A673 (cell line): ENCODE data around the gene ABLIM3. TPM values are rescaled to one million over a fixed set of nuclear protein-coding genes. Genes with fewer than 3 reads are reported as not detected.
A peak's percentile ranks its signal among the peaks of the same experiment; 100 is the strongest.

Experiments used
- BruUV-seq: library from RNA; stranded (reverse); fragments of 400-500 nt; replicated peaks from 2 replicates; lab custom pipeline; 2021; lab: Mats Ljungman, UMichigan
- CTCF ChIA-PET: fragments of 300-600 bp; sonication (Branson Sonifier 250); formaldehyde crosslinking; loops from one replicate; lab custom pipeline; 2022; ENCODE audit warnings: antibody characterized with exemption; lab: Charles Lee
- POLR2A ChIA-PET: fragments of 300-600 bp; sonication (Branson Sonifier 250); formaldehyde crosslinking; loops from one replicate; lab custom pipeline; 2022; ENCODE audit warnings: antibody characterized with exemption; ENCODE audit not compliant: low non-redundant PET; lab: Charles Lee
- DNase-seq: peaks from one replicate; pipeline ENCODE4 v3.0.0-alpha.2; 2015; ENCODE audit warnings: low spot score
- H3K27ac ChIP-seq: fragments of 200-600 bp; sonication (generic); 2 replicates; pipeline ENCODE4 v1.5.1; 2016; ENCODE audit warnings: mixed run types, low read depth, mild to moderate bottlenecking, mixed read lengths, antibody characterized with exemption, low read length; ENCODE audit not compliant: poor library complexity, severe bottlenecking
- H3K27me3 ChIP-seq: fragments of 200-600 bp; sonication (generic); replicated peaks from 2 replicates; pipeline ENCODE4 v1.6.1; 2017; ENCODE audit warnings: mixed run types, low read depth, mild to moderate bottlenecking, mixed read lengths, antibody characterized with exemption, low read length; ENCODE audit not compliant: insufficient read depth, poor library complexity
- H3K36me3 ChIP-seq: fragments of 200-600 bp; sonication (generic); 2 replicates; pipeline ENCODE4 v1.6.1; 2016; ENCODE audit warnings: mixed run types, mild to moderate bottlenecking, mixed read lengths, antibody characterized with exemption, low read length; ENCODE audit not compliant: insufficient read depth, poor library complexity, severe bottlenecking
- H3K4me1 ChIP-seq: fragments of 200-600 bp; sonication (generic); 2 replicates; pipeline ENCODE4 v1.6.1; 2017; ENCODE audit warnings: mixed run types, mild to moderate bottlenecking, mixed read lengths, antibody characterized with exemption, low read length; ENCODE audit not compliant: insufficient read depth, poor library complexity, severe bottlenecking
- H3K4me3 ChIP-seq: fragments of 200-600 bp; sonication (generic); 2 replicates; pipeline ENCODE4 v1.5.1; 2016; ENCODE audit warnings: low read depth, mixed run types, mild to moderate bottlenecking, mixed read lengths, low read length; ENCODE audit not compliant: poor library complexity, severe bottlenecking
- H3K9me3 ChIP-seq: fragments of 200-600 bp; sonication (generic); 2 replicates; pipeline ENCODE4 v1.6.1; 2016; ENCODE audit warnings: mixed run types, low read depth, mild to moderate bottlenecking, mixed read lengths, antibody characterized with exemption, low read length; ENCODE audit not compliant: poor library complexity, severe bottlenecking
- EZH2 ChIP-seq: fragments of 200-600 bp; sonication (generic); IDR thresholded peaks from 2 replicates; pipeline ENCODE4 v1.6.1; 2017; ENCODE audit warnings: borderline replicate concordance, low read depth, mild to moderate bottlenecking, mixed read lengths, antibody characterized with exemption, low read length; ENCODE audit not compliant: poor library complexity, severe bottlenecking
- intact Hi-C: fragments of 100-400 bp; cut with micrococcal nuclease; formaldehyde crosslinking; loops from one replicate; pipeline ENCODE4 v1.10.0; 2022; ENCODE audit not compliant: unreplicated experiment
- total RNA-seq: library from RNA; stranded (reverse); gene quantifications from 2 replicates; pipeline ENCODE4 v1.2.3, GENCODE V29; 2021
- TF ChIP-seq, protein P1 (sequence below): fragments of 300-800, 200-600 bp; sonication (generic); conservative IDR thresholded peaks from 2 replicates; pipeline ENCODE4 v1.5.1; 2017; ENCODE audit warnings: low read depth, mild to moderate bottlenecking, antibody characterized with exemption, low read length, moderate library complexity, mixed read lengths

Gene ABLIM3
- total RNA-seq, 1 experiment from 2014 or later: not detected

DNA sequence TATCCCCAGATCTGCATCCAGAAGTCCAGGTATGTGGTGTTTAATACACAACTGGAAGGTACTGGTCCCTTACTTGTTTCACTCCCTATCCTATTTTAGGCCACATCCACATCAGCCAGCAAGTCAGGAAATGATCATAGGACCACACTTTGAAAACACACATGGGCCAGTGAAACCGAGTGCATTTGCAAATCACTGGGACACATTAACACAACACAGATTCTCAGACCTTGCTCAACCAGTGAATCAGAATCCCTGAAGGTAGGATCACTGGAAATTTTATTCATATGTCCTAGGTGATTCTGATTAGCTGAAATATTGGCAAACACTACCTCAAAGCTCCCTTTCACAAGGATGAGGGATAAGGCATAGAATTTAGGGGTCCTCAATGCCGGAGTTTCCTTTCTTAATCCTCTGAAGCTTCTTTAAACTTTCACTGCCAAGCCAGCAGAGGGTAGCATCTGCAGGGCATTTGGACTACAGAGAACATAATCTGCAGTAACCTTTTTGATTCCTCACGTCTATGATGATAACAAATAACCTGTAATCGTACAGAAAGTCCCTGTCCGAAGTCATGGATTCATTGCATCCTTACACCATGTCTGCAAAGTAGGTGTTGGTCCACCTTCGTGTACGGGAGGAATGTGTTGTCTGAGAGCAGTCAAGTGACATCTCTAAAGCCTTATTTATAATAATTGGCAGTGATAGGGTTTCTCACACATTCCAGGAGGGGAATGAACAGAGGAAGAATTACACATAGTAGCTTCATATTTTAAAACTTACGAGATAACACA, 11.0 kb upstream of the ABLIM3 start:
- H3K36me3 ChIP-seq: no peaks in the 10 kb centered on the region
- H3K4me3 ChIP-seq: no peak overlapping the region
- H3K9me3 ChIP-seq: no peaks in the 10 kb centered on the region
- POLR2A ChIA-PET: interaction anchor here (0.6 kb wide), 1 partner anchor 176 kb away, joined by 3 read pairs; no protein-coding TSS in a partner anchor
- H3K27ac ChIP-seq: no peak overlapping the region
- no peak for DNase-seq
- H3K4me1 ChIP-seq: no peaks in the 10 kb centered on the region
- BruUV-seq: no TSS peak
- TF ChIP-seq, protein P1, sequence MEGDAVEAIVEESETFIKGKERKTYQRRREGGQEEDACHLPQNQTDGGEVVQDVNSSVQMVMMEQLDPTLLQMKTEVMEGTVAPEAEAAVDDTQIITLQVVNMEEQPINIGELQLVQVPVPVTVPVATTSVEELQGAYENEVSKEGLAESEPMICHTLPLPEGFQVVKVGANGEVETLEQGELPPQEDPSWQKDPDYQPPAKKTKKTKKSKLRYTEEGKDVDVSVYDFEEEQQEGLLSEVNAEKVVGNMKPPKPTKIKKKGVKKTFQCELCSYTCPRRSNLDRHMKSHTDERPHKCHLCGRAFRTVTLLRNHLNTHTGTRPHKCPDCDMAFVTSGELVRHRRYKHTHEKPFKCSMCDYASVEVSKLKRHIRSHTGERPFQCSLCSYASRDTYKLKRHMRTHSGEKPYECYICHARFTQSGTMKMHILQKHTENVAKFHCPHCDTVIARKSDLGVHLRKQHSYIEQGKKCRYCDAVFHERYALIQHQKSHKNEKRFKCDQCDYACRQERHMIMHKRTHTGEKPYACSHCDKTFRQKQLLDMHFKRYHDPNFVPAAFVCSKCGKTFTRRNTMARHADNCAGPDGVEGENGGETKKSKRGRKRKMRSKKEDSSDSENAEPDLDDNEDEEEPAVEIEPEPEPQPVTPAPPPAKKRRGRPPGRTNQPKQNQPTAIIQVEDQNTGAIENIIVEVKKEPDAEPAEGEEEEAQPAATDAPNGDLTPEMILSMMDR: peak; percentile 24
- no peak for TF ChIP-seq EZH2
- intact Hi-C loops: no loop called here
- H3K27me3 ChIP-seq: peaks cover 48% of the 10 kb centered on the region
- CTCF ChIA-PET: interaction anchor here (0.6 kb wide), 1 partner anchor 12 kb away, joined by 3 read pairs; no protein-coding TSS in a partner anchor

DNA sequence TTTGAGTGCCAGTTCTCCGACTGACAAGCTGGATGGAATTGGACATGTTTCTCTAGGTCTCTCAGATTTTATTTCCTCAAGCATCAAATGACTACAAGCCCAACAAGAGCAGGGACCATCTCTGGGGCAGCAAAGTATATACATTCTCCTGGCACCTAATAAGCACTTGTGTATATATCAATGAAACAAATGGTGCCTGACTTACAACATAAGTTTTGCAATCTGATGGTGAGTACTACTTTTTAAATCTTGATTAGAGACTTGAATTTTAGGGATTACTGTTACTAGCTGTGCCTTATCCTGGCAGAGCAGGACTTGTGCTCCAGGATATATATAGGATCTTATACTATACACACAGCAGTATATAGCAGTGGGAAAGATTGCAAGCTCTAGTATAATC, 8.8 kb upstream of the ABLIM3 start:
- POLR2A ChIA-PET: interaction anchor here (0.6 kb wide), 1 partner anchor 155 kb away, joined by 3 read pairs; no protein-coding TSS in a partner anchor
- no peak overlapping the region for H3K4me3 ChIP-seq
- H3K9me3 ChIP-seq: no peaks in the 10 kb centered on the region
- no peak for TF ChIP-seq EZH2
- TF ChIP-seq, protein P1: no peak
- no peak overlapping the region for H3K27ac ChIP-seq
- no TSS peak for BruUV-seq
- intact Hi-C loops: no loop called here
- H3K36me3 ChIP-seq: no peaks in the 10 kb centered on the region
- DNase-seq: no peak
- CTCF ChIA-PET: no interaction called here
- H3K4me1 ChIP-seq: no peaks in the 10 kb centered on the region
- peaks cover 47% of the 10 kb centered on the region for H3K27me3 ChIP-seq

DNA sequence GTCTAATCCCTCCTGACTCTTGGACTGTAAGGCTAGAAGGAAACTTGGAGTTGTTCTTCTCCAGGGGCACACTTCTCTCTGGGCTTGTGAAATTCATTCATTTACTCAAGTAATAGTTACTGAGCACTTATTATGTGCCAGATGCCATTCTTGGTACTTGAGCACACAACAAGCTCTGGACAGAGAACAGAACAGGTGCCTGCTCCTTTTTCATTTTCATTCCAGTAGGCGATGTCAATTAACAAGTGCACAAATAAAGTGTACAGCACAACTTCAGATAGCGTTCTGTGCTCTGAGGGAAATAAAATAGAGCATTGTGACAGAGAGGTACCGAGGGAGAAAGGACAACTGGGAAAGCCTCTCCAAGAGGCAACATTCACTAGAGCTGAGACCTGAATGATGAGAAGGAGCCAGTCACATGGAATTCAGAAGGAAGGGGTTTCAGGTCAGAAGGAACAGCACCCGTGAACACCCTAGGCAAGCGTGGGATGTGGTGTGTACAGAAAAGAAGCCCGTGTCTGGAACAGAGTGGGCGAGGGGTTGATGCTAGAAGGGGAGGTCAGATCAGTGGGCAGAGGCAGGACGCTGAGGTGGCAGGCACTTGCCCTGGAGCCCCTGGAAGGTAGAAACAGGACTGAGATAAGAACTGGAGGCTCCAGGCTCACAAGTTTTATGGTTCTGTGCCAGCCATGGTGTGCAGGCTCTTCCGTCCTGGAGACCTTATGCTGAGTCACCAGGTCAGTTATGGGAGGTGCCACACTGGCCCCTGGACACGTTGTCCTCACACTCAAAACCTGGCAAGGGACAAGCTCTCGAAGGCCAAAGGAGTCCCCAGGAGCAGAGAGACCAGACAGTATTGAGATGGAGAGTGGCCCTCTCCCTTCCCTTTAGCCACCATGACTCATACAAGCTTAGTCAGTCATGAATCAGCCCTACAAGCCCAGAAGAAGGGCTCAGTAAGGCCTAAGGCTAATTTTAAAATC, 7.2 kb upstream of the ABLIM3 start:
- Histone ChIP-seq H3K4me3 (no peak overlapping the region), H3K36me3 (no peaks in the 10 kb centered on the region), H3K4me1 (no peaks in the 10 kb centered on the region), H3K9me3 (no peaks in the 10 kb centered on the region), H3K27me3 (peaks cover 59% of the 10 kb centered on the region), H3K27ac (no peak overlapping the region)
- POLR2A ChIA-PET: no interaction called here
- no TSS peak for BruUV-seq
- CTCF ChIA-PET: no interaction called here
- intact Hi-C loops: no loop called here
- TF ChIP-seq, protein P1: no peak
- TF ChIP-seq EZH2: no peak
- no peak for DNase-seq
